Stimulated activated CD4-positive, alpha-beta T cell treated with anti-CD3 and anti-CD28 coated beads, Interleukin-4, amount 100 ng/mL, for 24 hours (primary cell): ENCODE data around the gene DNMT3A.

Source experiments
- DNase-seq: peaks from one replicate; pipeline ENCODE4 v3.0.0-alpha.2; 2020

DNMT3A gene

GRCh38 chr2:25341753-25342371 lies at the start of gene DNMT3A:
Gene DNMT3A, minus strand, starts transcription at chr2:25341925. Its CDS starts 27,941 bp downstream, at chr2:25313984.
- peak; percentile 63 for DNase-seq

- no peak for DNase-seq
Measured at GRCh38 chr2:25389161-25389560, 47.4 kb upstream of the DNMT3A start.

- DNase-seq: no peak
Measured at GRCh38 chr2:25388491-25388890, 46.8 kb upstream of the DNMT3A start.

GRCh38 chr2:25387876-25388449 lies 46.2 kb upstream of the DNMT3A start:
- no peak for DNase-seq

- no peak for DNase-seq
Measured at GRCh38 chr2:25386971-25387875, 45.5 kb upstream of the DNMT3A start.

- no peak for DNase-seq
Measured at GRCh38 chr2:25385910-25386309, 44.2 kb upstream of the DNMT3A start.

- DNase-seq: no peak
Measured at GRCh38 chr2:25383806-25384205, 42.1 kb upstream of the DNMT3A start.

- DNase-seq: no peak
Measured at GRCh38 chr2:25381502-25381901, 39.8 kb upstream of the DNMT3A start.

- no peak for DNase-seq
Measured at GRCh38 chr2:25380586-25381375, 39.1 kb upstream of the DNMT3A start.

- no peak for DNase-seq
Measured at GRCh38 chr2:25380023-25380422, 38.3 kb upstream of the DNMT3A start.

GRCh38 chr2:25379535-25379934 lies 37.8 kb upstream of the DNMT3A start:
- no peak for DNase-seq

- DNase-seq: no peak
Measured at GRCh38 chr2:25378731-25379490, 37.2 kb upstream of the DNMT3A start.

GRCh38 chr2:25377822-25378421 lies 36.2 kb upstream of the DNMT3A start:
- no peak for DNase-seq

GRCh38 chr2:25376750-25377621 lies 35.3 kb upstream of the DNMT3A start:
- peak; percentile 92 for DNase-seq

GRCh38 chr2:25375989-25376545 lies 34.3 kb upstream of the DNMT3A start:
- no peak for DNase-seq

- DNase-seq: no peak
Measured at GRCh38 chr2:25375371-25375988, 33.8 kb upstream of the DNMT3A start.

GRCh38 chr2:25374827-25375226 lies 33.1 kb upstream of the DNMT3A start:
- DNase-seq: no peak

GRCh38 chr2:25374411-25374810 lies 32.7 kb upstream of the DNMT3A start:
- DNase-seq: no peak

GRCh38 chr2:25373269-25373981 lies 31.7 kb upstream of the DNMT3A start:
- no peak for DNase-seq
